Endometrial microvascular endothelial cells (primary cell): ENCODE results near the gene PTPRN2. TPM values are rescaled to one million over a fixed set of nuclear protein-coding genes. Genes with fewer than 3 reads are reported as not detected.
"Not testable (repeated sequence)": the region's sequence is repeated elsewhere in the genome, so short reads cannot be mapped to it uniquely, and the experiment has no call there.

Source experiments
- in situ Hi-C: cut with HindIII; loops from 2 replicates; pipeline ENCODE4 v1.10.0; 2017; ENCODE audit warnings: low sequenced_read_pairs, low pct_unique_long_range_greater_than_20kb; ENCODE audit errors: inconsistent ontology term
- total RNA-seq: library from RNA; depleted of rRNA; stranded (reverse); fragments of >200 nt; gene quantifications from one replicate; pipeline ENCODE4 v1.2.3, GENCODE V29; 2015; ENCODE audit errors: inconsistent ontology term

Gene PTPRN2
- total RNA-seq, 1 donor from 2014 or later: 13.3 TPM

GRCh38 chr7:158524749-158525635 is 62.6 kb downstream of the PTPRN2 start:
- in situ Hi-C loops: no loop called here

DNA sequence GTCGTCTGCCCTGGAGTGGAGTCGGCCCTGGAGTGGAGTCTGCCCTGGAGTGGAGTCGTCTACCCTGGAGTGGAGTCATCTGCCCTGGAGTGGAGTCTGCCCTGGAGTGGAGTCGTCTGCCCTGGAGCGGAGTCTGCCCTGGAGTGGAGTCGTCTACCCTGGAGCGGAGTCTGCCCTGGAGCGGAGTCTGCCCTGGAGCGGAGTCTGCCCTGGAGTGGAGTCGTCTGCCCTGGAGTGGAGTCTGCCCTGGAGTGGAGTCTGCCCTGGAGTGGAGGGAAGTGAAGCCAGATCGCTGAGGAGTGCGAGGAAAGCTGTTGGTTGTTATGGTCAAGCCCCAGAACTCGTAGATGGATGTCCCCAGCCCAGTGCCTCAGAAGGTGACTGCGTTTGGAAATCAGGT is 63.3 kb downstream of the PTPRN2 start:
- in situ Hi-C loops: not testable (repeated sequence)

- in situ Hi-C loops: not testable (repeated sequence)
Observed at GRCh38 chr7:158523877-158524276, 63.7 kb downstream of the PTPRN2 start.

GRCh38 chr7:158523165-158523856 is 64.3 kb downstream of the PTPRN2 start:
- in situ Hi-C loops: not testable (repeated sequence)

DNA sequence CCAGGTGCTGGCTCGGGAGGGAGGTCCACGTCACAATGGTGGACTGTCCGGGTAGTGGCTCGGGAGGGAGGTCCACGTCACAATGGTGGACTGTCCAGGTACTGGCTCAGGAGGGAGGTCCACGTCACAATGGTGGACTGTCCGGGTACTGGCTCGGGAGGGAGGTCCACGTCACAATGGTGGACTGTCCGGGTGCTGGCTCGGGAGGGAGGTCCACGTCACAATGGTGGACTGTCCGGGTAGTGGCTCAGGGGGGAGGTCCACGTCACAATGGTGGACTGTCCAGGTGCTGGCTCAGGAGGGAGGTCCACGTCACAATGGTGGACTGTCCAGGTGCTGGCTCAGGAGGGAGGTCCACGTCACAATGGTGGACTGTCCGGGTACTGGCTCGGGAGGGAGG is 65.8 kb downstream of the PTPRN2 start:
- in situ Hi-C loops: not testable (repeated sequence)

GRCh38 chr7:158520825-158521224 is 66.8 kb downstream of the PTPRN2 start:
- in situ Hi-C loops: no loop called here

- in situ Hi-C loops: no loop called here
Observed at GRCh38 chr7:158519633-158520174, 67.9 kb downstream of the PTPRN2 start.

DNA sequence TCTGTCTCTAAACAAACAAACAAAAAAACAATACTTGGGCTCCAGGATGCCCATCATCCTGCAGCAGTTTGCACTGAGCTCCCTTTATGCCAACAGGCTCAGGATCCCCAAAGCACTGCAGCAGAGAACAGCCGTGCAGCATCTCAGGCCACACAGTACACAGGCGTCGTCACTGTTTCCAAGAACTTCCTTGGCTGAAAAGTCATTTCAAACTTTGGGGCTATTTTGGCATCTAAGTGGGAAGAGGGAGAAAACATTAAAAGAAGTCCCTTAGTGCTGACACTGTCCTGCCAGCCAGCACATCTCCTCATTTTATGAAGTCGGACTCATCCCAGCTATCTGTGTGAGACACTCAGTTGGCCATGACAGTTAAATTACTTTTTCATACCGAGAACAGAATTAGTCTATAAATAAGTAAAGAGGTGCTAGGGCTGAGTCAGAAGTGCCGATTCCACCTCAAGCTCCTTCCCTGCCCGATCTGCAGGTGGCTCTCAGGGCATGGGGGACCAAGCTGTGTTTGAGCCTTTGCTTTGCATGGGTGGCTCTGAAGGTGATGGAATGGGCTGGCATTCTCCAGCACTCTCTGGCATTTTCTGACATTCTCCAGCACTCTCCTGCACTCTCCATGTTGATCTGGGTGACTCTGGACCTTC is 68.5 kb downstream of the PTPRN2 start:
- in situ Hi-C loops: no loop called here

- in situ Hi-C loops: no loop called here
Observed at GRCh38 chr7:158517571-158517970, 70.1 kb downstream of the PTPRN2 start.

DNA sequence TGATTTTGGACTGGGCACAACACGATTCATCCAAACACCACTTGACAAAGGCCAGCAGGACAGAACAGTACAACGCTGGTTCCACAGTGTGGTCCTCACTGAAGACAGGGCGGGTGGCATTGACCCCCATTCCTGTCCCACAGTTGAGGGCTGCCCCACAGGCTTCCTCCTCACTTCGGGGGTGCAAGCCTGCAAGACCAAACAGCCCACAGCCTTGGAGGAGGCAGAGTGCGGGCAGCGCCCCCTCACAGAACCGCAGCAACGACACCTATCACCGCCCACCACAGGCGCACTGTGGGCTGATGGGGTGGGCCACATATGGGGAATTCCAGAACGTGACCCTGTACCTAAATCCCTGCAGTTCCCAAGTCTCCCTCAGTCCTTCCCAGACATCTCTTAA is 70.6 kb downstream of the PTPRN2 start:
- in situ Hi-C loops: no loop called here

DNA sequence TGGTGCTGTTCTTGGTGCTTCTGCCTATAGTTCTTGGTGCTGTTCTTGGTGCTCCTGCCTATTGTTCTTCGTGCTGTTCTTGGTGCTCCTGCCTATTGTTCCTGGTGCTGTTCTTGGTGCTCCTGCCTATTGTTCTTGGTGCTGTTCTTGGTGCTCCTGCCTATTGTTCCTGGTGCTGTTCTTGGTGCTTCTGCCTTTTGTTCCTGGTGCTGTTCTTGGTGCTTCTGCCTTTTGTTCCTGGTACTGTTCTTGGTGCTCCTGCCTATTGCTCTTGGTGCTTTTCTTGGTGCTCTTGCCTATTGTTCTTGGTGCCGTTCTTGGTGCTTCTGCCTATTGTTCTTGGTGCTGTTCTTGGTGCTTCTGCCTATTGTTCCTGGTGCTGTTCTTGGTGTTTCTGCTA is 71.1 kb downstream of the PTPRN2 start:
- in situ Hi-C loops: no loop called here

GRCh38 chr7:158512869-158513268 is 74.8 kb downstream of the PTPRN2 start:
- in situ Hi-C loops: no loop called here

DNA sequence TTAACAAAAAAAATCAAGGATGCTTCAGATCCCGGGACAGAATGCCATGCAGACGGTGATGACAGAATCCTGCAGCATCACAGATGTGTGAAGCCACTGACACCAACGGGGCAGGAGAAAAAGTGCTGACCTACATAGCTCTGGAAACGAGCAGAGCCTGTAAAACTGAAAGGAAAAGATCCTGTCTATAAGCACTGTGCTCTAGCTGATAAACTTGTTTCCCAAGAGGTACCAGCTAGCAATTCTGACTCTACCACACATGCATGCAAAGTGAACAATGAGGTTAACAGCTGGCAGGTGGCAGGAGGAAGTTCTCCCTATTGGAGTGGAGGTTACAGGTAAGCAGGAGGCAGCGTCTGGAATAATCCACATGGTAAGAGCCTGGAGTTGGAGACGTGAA is 75.6 kb downstream of the PTPRN2 start:
- in situ Hi-C loops: no loop called here

DNA sequence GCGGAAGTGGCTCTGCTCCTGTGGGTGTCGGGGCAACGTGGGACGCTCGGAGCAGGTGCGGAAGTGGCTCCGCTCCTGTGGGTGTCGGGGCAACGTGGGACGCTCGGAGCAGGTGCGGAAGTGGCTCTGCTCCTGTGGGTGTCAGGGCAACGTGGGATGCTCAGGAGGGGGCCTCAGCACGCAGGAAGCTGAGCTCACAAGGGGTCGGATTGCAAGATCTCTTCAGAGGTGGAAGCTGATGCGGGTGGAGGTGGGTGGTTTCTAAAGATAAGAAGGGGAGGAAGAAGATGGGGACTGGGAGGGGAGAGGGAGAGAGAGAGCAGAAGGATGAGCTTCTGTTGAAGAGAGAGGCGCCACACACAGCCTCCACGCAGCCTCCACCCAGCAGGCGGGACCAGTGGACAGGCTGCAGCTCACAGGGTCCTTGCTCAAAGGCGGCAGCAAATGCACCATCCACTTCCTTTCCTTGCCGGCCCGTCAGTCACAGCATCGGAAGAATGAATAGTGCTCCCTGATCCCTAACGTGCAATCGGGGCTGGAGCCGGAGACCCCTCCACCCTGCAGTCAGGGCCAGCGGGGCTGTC is 78.7 kb downstream of the PTPRN2 start:
- in situ Hi-C loops: no loop called here

GRCh38 chr7:158508321-158508720 is 79.3 kb downstream of the PTPRN2 start:
- in situ Hi-C loops: not testable (repeated sequence)

DNA sequence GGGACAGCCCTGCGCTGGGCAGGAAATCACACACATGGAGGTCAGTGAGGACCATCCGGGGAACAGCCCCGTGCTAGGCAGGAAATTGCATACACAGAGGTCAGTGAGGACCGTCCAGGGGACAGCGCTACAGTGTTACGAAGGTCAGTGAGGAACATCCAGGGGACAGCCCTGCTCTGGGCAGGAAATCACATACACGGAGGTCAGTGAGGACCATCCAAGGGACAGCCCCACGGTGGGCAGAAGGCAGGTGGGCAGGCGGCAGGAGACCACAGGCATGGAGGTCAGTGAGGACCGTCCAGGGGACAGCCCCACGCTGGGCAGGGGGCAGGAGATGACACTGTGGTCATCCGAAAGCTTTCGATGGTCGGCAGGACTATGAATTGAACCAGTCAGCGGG is 79.7 kb downstream of the PTPRN2 start:
- in situ Hi-C loops: no loop called here

GRCh38 chr7:158507175-158507574 is 80.4 kb downstream of the PTPRN2 start:
- in situ Hi-C loops: not testable (repeated sequence)

DNA sequence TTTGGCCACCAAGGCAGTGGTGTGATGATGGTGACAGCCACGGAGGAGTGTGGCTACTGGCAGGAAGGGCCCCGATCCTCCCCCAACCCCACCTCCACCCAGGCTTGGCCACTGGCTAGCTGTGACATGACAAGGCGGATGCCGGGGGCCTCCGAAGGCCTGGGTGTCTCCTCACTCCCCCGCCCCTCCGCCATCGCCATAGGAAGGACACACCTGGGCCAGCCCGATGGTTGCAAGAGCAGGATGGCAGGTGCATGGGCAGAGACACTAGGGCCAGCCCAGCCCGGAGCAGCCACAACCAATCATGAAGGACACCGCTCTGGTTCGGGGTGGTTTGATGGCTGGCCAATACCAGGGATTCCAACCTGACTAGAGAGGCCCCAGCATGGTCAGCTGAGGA is 81.0 kb downstream of the PTPRN2 start:
- in situ Hi-C loops: no loop called here

- in situ Hi-C loops: no loop called here
Observed at GRCh38 chr7:158505683-158506082, 81.9 kb downstream of the PTPRN2 start.
